ENCODE data around the gene ADCY2.

Gene ADCY2

DNA sequence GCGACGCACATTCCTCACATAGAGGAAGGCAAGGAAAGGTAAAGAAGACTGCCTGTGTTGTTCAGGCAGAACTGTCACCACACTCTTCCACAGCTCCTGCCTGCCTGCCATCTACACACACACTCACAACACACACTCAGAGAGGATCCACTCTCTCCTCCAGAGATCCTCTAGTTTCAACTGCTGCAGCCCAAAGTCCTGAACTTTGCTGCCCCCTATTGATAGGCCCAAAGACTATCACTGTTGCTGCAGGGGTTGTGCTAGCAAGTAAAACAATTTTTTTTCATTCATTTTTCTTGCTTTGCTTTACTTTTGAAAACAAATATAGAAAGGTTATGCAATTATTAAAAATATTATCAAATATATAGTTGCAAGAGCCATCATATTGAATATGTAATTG is 460.9 kb downstream of the ADCY2 start:
- H3K4me3 ChIP-seq (ENCODE audit: low read depth, low read length), result no peak overlapping the region
- TF ChIP-seq, protein P1, sequence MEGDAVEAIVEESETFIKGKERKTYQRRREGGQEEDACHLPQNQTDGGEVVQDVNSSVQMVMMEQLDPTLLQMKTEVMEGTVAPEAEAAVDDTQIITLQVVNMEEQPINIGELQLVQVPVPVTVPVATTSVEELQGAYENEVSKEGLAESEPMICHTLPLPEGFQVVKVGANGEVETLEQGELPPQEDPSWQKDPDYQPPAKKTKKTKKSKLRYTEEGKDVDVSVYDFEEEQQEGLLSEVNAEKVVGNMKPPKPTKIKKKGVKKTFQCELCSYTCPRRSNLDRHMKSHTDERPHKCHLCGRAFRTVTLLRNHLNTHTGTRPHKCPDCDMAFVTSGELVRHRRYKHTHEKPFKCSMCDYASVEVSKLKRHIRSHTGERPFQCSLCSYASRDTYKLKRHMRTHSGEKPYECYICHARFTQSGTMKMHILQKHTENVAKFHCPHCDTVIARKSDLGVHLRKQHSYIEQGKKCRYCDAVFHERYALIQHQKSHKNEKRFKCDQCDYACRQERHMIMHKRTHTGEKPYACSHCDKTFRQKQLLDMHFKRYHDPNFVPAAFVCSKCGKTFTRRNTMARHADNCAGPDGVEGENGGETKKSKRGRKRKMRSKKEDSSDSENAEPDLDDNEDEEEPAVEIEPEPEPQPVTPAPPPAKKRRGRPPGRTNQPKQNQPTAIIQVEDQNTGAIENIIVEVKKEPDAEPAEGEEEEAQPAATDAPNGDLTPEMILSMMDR (IDR thresholded peaks at IDR 0.05; ENCODE audit: borderline replicate concordance, insufficient read depth, low read depth, low read length), result peak; percentile 56; the same call in 1 of the 2 replicates

DNA sequence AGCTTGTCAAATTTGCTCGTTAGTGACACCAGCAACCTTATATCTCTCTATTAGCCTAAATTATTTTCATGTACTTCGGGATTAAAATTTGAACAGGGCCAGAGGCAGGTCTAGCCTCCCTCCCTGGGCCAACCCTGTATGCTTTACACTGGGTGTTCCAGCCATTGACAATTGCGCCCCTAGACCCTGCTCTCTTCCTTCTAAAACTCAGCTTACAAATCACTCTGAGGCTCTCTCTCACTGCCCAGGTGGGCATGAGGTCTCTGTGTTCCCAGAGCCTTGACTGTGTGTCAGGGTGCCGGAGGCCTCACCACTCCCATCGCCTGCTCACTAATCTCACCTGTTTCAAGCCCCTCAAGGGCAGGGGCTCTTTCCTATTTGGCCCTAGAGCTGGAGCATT is 461.4 kb downstream of the ADCY2 start:
- no peak overlapping the region for H3K4me3 ChIP-seq (ENCODE audit: low read depth, low read length)
- TF ChIP-seq, protein P1 (IDR thresholded peaks at IDR 0.05; ENCODE audit: borderline replicate concordance, insufficient read depth, low read depth, low read length), result no peak

DNA sequence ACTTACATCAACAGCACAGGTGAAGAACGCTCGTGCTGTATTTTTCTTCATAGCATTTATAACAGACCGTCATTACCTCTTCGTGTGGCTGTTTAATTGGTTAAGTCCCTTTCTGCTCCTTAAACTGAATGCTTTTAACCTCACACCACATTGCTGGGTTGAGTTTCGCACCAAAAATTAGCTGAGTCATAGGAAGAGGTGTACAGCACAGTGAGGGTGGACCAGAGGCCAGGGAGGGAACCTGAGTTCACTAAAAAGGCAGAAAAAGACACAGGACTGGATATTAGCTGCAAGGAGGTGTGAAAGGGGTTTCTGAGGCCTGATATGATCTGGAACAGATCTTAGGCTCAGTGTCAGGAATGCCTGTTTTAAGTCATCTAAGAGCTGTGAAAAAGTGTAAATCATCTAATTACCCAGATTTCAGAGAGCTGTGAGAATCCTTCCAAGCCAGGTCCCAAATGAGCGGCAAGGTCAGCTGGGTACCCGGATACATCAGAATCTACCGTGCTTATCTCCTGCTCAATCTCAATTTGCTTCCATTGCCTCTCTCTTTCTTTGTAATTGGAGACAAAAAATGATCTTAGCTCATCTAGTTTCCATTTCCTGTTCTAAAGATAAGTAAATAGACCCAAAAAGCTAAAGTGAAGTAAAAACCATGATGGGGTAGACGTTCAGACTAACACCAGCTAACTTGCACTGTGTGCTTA is 462.1 kb downstream of the ADCY2 start:
- H3K4me3 ChIP-seq (ENCODE audit: low read depth, low read length), result no peak overlapping the region
- TF ChIP-seq, protein P1 (IDR thresholded peaks at IDR 0.05; ENCODE audit: borderline replicate concordance, insufficient read depth, low read depth, low read length), result no peak

DNA sequence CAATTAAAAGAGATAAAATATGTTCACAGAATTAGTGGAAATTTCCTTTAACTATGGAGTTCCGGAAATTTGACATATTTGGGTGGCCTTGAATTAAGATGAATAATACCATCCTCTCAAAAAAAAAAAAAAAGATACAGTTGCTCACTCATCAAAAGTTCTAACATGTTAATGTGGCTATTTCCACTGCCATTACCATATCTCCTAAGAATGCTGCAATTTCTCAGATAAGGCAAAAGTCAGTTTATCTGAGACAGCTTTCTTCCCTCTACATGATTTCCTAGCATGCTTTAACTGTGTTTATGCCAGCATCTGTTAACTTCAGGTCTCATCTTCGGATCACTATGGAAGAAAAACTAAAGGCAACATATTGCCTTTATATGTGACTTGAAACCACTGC is 470.3 kb downstream of the ADCY2 start:
- H3K4me3 ChIP-seq (ENCODE audit: low read depth, low read length), result no peak overlapping the region
- TF ChIP-seq, protein P1 (IDR thresholded peaks at IDR 0.05; ENCODE audit: borderline replicate concordance, insufficient read depth, low read depth, low read length), result no peak

DNA sequence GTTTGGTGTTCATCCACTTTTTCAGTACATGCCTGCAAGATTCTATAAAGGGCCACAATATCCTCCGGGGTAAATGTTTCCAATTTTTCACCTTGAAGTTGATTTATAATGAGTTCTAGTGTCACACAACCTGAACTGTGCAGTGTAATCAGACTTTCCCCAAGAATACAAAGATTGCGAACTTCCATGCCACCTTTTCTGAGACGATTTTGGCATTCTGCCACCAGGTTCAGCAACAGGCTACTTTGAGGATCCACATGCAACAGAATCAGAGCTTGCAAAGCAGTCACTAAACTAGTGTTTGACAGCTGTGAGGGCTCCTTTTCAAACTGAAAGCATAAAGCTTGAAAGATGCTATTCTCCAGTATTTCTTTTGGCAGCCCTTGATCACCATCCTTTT is 471.3 kb downstream of the ADCY2 start:
- H3K4me3 ChIP-seq (ENCODE audit: low read depth, low read length), result no peak overlapping the region
- TF ChIP-seq, protein P1 (IDR thresholded peaks at IDR 0.05; ENCODE audit: borderline replicate concordance, insufficient read depth, low read depth, low read length), result no peak

DNA sequence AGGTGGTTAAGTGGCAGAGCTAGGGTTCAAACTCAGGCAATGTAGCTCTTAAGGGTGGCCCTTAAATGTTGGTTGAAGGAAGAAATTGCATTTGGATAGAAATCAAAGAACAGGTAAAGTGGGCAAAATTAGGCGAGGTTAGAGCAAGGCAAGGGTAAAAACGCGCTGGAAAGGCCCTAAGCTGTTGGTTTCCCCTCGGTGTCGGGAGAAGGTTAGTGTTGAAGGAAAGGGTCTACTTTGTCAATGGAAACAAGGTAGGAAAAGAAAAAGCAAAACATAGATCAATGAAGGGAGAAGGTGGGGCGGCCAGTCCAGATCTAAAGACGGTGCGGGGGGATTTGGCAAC is 472.5 kb downstream of the ADCY2 start:
- H3K4me3 ChIP-seq (ENCODE audit: low read depth, low read length), result peak overlapping the region; percentile 92
- TF ChIP-seq, protein P1 (IDR thresholded peaks at IDR 0.05; ENCODE audit: borderline replicate concordance, insufficient read depth, low read depth, low read length), result no peak

DNA sequence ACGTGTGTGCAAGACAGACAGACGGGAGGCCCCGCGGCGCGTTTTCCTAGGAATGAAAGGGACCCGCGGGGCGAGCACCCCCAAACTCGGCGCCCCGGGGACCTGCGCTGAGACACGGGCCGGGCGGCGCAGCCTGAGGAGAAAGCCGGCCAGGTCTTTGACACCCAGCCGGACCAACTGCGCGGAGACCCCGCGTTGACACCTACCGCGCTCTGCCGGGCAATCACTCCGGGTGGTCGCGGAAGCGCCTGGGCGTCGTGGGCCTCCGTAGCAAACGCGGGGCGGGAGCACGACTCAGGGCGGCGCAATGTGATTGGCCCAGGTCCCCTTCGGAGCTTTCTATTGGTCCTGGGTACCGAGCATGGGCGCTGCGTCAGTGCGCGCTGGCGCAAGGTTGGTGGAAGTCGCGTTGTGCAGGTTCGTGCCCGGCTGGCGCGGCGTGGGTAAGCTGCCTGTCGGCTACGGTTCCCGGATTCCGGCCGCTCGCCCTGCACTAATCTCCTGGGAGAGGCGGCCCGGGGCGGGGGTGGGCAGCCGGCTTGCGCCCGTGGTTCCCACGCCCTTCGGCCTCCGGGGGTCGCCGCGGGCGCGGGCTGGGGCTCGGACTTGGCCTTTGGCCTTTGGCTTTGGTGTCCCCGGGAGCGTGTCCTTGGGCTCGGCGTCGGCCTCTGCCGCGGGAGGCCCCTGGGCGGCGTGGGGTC is 473.0 kb downstream of the ADCY2 start, which contains the start of the genes FASTKD3 and MTRR:
Gene FASTKD3, minus strand, starts transcription at position 259 of the 701 bp plus-strand sequence. CDS start 948 bp downstream, outside the sequence.
Gene MTRR, plus strand, starts transcription at position 376 of the 701 bp plus-strand sequence. CDS start 1,647 bp downstream, outside the sequence.
- H3K4me3 ChIP-seq (ENCODE audit: low read depth, low read length), result peak within 1 kb of the TSS; percentile 92
- TF ChIP-seq, protein P1 (IDR thresholded peaks at IDR 0.05; ENCODE audit: borderline replicate concordance, insufficient read depth, low read depth, low read length), result no peak
